H9 (cell line): ENCODE data around the gene BBX. TPM values are rescaled to one million over a fixed set of nuclear protein-coding genes. Genes with fewer than 3 reads are reported as not detected.
A peak's percentile ranks its signal among the peaks of the same experiment; 100 is the strongest.

Experiments
- DNase-seq: peaks from one replicate; pipeline ENCODE4 v3.0.0-alpha.2; 2017
- H2AFZ ChIP-seq: one replicate; pipeline ENCODE4 v1.6.1; 2013; ENCODE audit warnings: mild to moderate bottlenecking, low read length, control low read depth, moderate library complexity
- H2AK5ac ChIP-seq: 2 replicates; pipeline ENCODE4 v1.6.1; 2013; ENCODE audit warnings: low read length, control low read depth, mixed read lengths; ENCODE audit not compliant: insufficient read length
- H2BK120ac ChIP-seq: one replicate; pipeline ENCODE4 v1.6.1; 2013; ENCODE audit warnings: low read depth, mild to moderate bottlenecking, low read length, control low read depth, inconsistent platforms; ENCODE audit not compliant: poor library complexity, severe bottlenecking
- H2BK12ac ChIP-seq: 2 replicates; pipeline ENCODE4 v1.6.1; 2013; ENCODE audit warnings: low read length, control low read depth, mixed read lengths, low read depth; ENCODE audit not compliant: insufficient read length
- H2BK15ac ChIP-seq: 2 replicates; pipeline ENCODE4 v1.6.1; 2013; ENCODE audit warnings: low read depth, low read length, control low read depth
- H2BK20ac ChIP-seq: one replicate; pipeline ENCODE4 v1.6.1; 2013; ENCODE audit warnings: low read depth, mild to moderate bottlenecking, low read length, control low read depth, inconsistent platforms; ENCODE audit not compliant: poor library complexity, severe bottlenecking
- H2BK5ac ChIP-seq: 2 replicates; pipeline ENCODE4 v1.6.1; 2013; ENCODE audit warnings: low read length, control low read depth, mixed read lengths; ENCODE audit not compliant: insufficient read length
- H3K14ac ChIP-seq: 2 replicates; pipeline ENCODE4 v1.6.1; 2013; ENCODE audit warnings: low read length, control low read depth; ENCODE audit not compliant: insufficient read depth
- H3K18ac ChIP-seq: 2 replicates; pipeline ENCODE4 v1.6.1; 2013; ENCODE audit warnings: low read depth, mild to moderate bottlenecking, mixed read lengths, low read length, control low read depth; ENCODE audit not compliant: insufficient read length
- H3K23ac ChIP-seq: 2 replicates; pipeline ENCODE4 v1.6.1; 2013; ENCODE audit warnings: low read length, control low read depth, mixed read lengths, low read depth; ENCODE audit not compliant: insufficient read length
- H3K23me2 ChIP-seq: 2 replicates; pipeline ENCODE4 v1.6.1; 2013; ENCODE audit warnings: low read depth, mild to moderate bottlenecking, mixed read lengths, low read length, control low read depth; ENCODE audit not compliant: insufficient read length, poor library complexity, severe bottlenecking
- H3K27ac ChIP-seq: 2 replicates; pipeline ENCODE4 v1.5.1; 2013; ENCODE audit warnings: low read length, control low read depth, mixed read lengths, low read depth; ENCODE audit not compliant: insufficient read length
- H3K27me3 ChIP-seq: 2 replicates; pipeline ENCODE4 v1.6.1; 2013; ENCODE audit warnings: low read length, control low read depth, inconsistent platforms; ENCODE audit not compliant: insufficient read depth
- H3K4ac ChIP-seq: 2 replicates; pipeline ENCODE4 v1.6.1; 2013; ENCODE audit warnings: low read depth, mild to moderate bottlenecking, control low read depth, inconsistent platforms, low read length, moderate library complexity
- H3K4me1 ChIP-seq: 2 replicates; pipeline ENCODE4 v1.6.1; 2013; ENCODE audit warnings: low read length, control low read depth, inconsistent platforms; ENCODE audit not compliant: insufficient read depth
- H3K4me2 ChIP-seq: 2 replicates; pipeline ENCODE4 v1.6.1; 2013; ENCODE audit warnings: low read length, control low read depth, mixed read lengths; ENCODE audit not compliant: insufficient read length, insufficient read depth
- H3K56ac ChIP-seq: 2 replicates; pipeline ENCODE4 v1.6.1; 2013; ENCODE audit warnings: low read depth, mild to moderate bottlenecking, mixed read lengths, low read length, control low read depth; ENCODE audit not compliant: insufficient read length
- H3K79me1 ChIP-seq: 2 replicates; pipeline ENCODE4 v1.6.1; 2013; ENCODE audit warnings: low read depth, mild to moderate bottlenecking, moderate library complexity, low read length, control low read depth, inconsistent platforms; ENCODE audit not compliant: insufficient read depth, poor library complexity, severe bottlenecking
- H3K79me2 ChIP-seq: 2 replicates; pipeline ENCODE4 v1.6.1; 2013; ENCODE audit warnings: low read length, control low read depth, inconsistent platforms; ENCODE audit not compliant: insufficient read depth
- H3K9ac ChIP-seq: 2 replicates; pipeline ENCODE4 v1.6.1; 2013; ENCODE audit warnings: low read length, control low read depth, mixed read lengths; ENCODE audit not compliant: insufficient read length; ENCODE audit errors: extremely low read depth
- H3K9me3 ChIP-seq: one replicate; pipeline ENCODE4 v1.6.1; 2013; ENCODE audit warnings: low read depth, low read length, inconsistent platforms; ENCODE audit not compliant: control insufficient read depth
- H3T11ph ChIP-seq: one replicate; pipeline ENCODE4 v1.6.1; 2013; ENCODE audit warnings: mild to moderate bottlenecking, low read length, control low read depth, inconsistent platforms
- H4K20me1 ChIP-seq: one replicate; pipeline ENCODE4 v1.6.1; 2013; ENCODE audit not compliant: control insufficient read depth, insufficient read length, insufficient read depth
- H4K5ac ChIP-seq: 2 replicates; pipeline ENCODE4 v1.6.1; 2013; ENCODE audit warnings: low read depth, mild to moderate bottlenecking, mixed read lengths, low read length, control low read depth; ENCODE audit not compliant: insufficient read length
- H4K8ac ChIP-seq: replicated peaks from 2 replicates; pipeline ENCODE4 v1.6.1; 2013; ENCODE audit warnings: low read length, control low read depth, mixed read lengths, low read depth; ENCODE audit not compliant: insufficient read length
- H4K91ac ChIP-seq: 2 replicates; pipeline ENCODE4 v1.6.1; 2013; ENCODE audit warnings: low read depth, mild to moderate bottlenecking, moderate library complexity, mixed read lengths, low read length, control low read depth; ENCODE audit not compliant: insufficient read length
- H3K27ac Mint-ChIP-seq, 3 experiments: 2 replicates in 2 of 3; 3 replicates in 1 of 3; pipeline ENCODE4 v1.8.0; 2020 to 2021; ENCODE audit warnings: mixed read lengths in 3 of 3, mild to moderate bottlenecking in 1 of 3, moderate library complexity in 1 of 3
- H3K27me3 Mint-ChIP-seq: 2 replicates; pipeline ENCODE4 v1.8.0; 2021; ENCODE audit warnings: low read depth, mild to moderate bottlenecking, moderate library complexity, mixed read lengths
- H3K36me3 Mint-ChIP-seq, 3 experiments: 2 replicates in 2 of 3; 3 replicates in 1 of 3; pipeline ENCODE4 v1.8.0; 2020 to 2021; ENCODE audit warnings: low read depth in 3 of 3, mixed read lengths in 3 of 3; ENCODE audit not compliant: insufficient read depth in 1 of 3
- H3K4me1 Mint-ChIP-seq, 2 experiments: 2 replicates each; pipeline ENCODE4 v1.8.0; 2020; ENCODE audit warnings: mixed read lengths in 2 of 2
- H3K4me3 Mint-ChIP-seq, 2 experiments: 2 replicates in 1 of 2; 3 replicates in 1 of 2; pipeline ENCODE4 v1.8.0; 2020 to 2021; ENCODE audit warnings: mild to moderate bottlenecking in 2 of 2, mixed read lengths in 2 of 2, moderate library complexity in 1 of 2
- H3K9me3 Mint-ChIP-seq, 2 experiments: 2 replicates in 1 of 2; 3 replicates in 1 of 2; pipeline ENCODE4 v1.8.0; 2020; ENCODE audit warnings: mild to moderate bottlenecking in 2 of 2, mixed read lengths in 2 of 2, moderate library complexity in 1 of 2
- WGBS: extraction: QIAGEN DNeasy Blood & Tissue Kit; methylation state at CpG from one replicate; pipeline ENCODE4 v1.1.7; 2013; ENCODE audit warnings: missing lambda C conversion rate, low lambda C conversion rate, mixed read lengths; ENCODE audit not compliant: insufficient read length; ENCODE audit errors: extremely low coverage; 5-methylcytosine and 5-hydroxymethylcytosine counted together
- total RNA-seq: library from RNA; stranded (reverse); gene quantifications from 2 replicates; pipeline ENCODE4 v1.2.1, GENCODE V29; 2021
- TF ChIP-seq, protein P1 (sequence below): fragments of 200-600 bp; sonication (generic); conservative IDR thresholded peaks from 3 replicates; pipeline ENCODE4 v1.8.0; 2021; ENCODE audit warnings: antibody characterized with exemption, mild to moderate bottlenecking

The BBX gene
- total RNA-seq, 1 experiment from 2014 or later, result 34.8 TPM

DNA sequence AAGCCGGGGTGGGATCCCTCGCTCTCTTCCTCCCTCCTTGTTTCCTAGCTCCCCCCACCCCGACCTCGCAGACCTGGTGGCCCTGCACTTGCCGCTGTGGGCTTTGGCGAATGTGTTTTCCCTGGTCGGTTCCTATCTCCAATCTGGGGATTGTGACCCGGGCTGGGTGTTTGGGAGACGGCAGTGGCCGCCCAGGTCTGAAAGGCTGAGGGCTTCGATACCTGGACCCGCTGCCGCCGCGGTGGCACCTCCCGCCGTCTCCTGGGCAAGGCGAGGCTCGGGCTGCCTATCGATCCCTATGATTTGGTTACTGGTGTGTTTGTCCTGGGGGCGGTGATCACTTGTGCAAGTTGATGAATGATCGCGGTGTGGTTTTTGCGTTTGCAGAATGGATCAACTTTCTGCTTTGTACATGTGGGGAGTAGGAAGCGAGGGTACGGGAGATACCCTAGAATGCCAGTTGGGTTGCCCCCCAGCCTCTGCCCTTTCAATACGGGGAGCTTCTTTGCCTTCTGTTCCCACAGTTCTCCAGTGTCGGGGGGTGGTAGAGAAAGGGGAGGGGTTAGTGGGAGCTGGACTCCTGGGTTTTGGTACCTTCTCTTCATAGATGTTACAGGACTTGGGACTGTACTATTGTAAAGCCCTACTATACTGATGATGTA lies 3.0 kb downstream of the BBX start:
- Mint-ChIP-seq H3K4me1 (peaks cover 16 to 18% of the 10 kb centered on the region in 2 experiments), H3K27ac (peak overlapping the region; percentile 29 to 96 (median 93); a peak in 5 of 7 replicates), H3K27me3 (peaks cover 3% of the 10 kb centered on the region; the same call in 1 of the 2 replicates), H3K4me3 (peak overlapping the region; percentile 90 to 99), H3K9me3 (no peaks in the 10 kb centered on the region), H3K36me3 (peaks cover 7 to 28% (median 15%) of the 10 kb centered on the region in 3 experiments)
- no peak overlapping the region for H2BK5ac ChIP-seq
- H3T11ph ChIP-seq, result no peak overlapping the region
- no peak overlapping the region for H2BK120ac ChIP-seq
- no peaks in the 10 kb centered on the region for H3K79me1 ChIP-seq
- H4K20me1 ChIP-seq, result no peaks in the 10 kb centered on the region
- no peak overlapping the region for H2BK12ac ChIP-seq
- no peaks in the 10 kb centered on the region for H3K9me3 ChIP-seq
- no peak overlapping the region for H2AK5ac ChIP-seq
- H3K14ac ChIP-seq, result peak overlapping the region; percentile 76; the same call in 1 of the 2 replicates
- TF ChIP-seq, protein P1, sequence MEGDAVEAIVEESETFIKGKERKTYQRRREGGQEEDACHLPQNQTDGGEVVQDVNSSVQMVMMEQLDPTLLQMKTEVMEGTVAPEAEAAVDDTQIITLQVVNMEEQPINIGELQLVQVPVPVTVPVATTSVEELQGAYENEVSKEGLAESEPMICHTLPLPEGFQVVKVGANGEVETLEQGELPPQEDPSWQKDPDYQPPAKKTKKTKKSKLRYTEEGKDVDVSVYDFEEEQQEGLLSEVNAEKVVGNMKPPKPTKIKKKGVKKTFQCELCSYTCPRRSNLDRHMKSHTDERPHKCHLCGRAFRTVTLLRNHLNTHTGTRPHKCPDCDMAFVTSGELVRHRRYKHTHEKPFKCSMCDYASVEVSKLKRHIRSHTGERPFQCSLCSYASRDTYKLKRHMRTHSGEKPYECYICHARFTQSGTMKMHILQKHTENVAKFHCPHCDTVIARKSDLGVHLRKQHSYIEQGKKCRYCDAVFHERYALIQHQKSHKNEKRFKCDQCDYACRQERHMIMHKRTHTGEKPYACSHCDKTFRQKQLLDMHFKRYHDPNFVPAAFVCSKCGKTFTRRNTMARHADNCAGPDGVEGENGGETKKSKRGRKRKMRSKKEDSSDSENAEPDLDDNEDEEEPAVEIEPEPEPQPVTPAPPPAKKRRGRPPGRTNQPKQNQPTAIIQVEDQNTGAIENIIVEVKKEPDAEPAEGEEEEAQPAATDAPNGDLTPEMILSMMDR, result no peak
- peaks cover 14% of the 10 kb centered on the region for H3K23me2 ChIP-seq
- no peak overlapping the region for H4K5ac ChIP-seq
- H3K23ac ChIP-seq, result no peak overlapping the region
- no peaks in the 10 kb centered on the region for H3K27me3 ChIP-seq
- H2AFZ ChIP-seq, result no peak overlapping the region
- H3K4ac ChIP-seq, result no peak overlapping the region
- no peak overlapping the region for H3K56ac ChIP-seq
- peak overlapping the region; percentile 73 for H3K9ac ChIP-seq
- DNase-seq, result peak; percentile 31
- WGBS, result no CpG with 5 or more reads among the region's 28 CpGs
- no peak overlapping the region for H4K8ac ChIP-seq
- H2BK20ac ChIP-seq, result no peak overlapping the region
- H3K79me2 ChIP-seq, result peaks cover 1% of the 10 kb centered on the region; the same call in 1 of the 2 replicates
- no peaks in the 10 kb centered on the region for H3K4me1 ChIP-seq
- H3K27ac ChIP-seq, result no peak overlapping the region
- H3K4me2 ChIP-seq, result peak overlapping the region; percentile 88
- H2BK15ac ChIP-seq, result no peak overlapping the region
- no peak overlapping the region for H3K18ac ChIP-seq
- H4K91ac ChIP-seq, result no peak overlapping the region
